ENCODE measurements around the gene LARP6.

- no peak for TF ChIP-seq CTCF (IDR thresholded peaks at IDR 0.05; ENCODE audit: low read depth, low read length, missing input control)
- no peak for TF ChIP-seq TAF1 (conservative IDR thresholded peaks at IDR 0.05)
Measured at GRCh38 chr15:70834999-70835398, 19.0 kb downstream of the LARP6 start.
